ENCODE measurements around the gene TASP1.

TASP1 gene

DNA sequence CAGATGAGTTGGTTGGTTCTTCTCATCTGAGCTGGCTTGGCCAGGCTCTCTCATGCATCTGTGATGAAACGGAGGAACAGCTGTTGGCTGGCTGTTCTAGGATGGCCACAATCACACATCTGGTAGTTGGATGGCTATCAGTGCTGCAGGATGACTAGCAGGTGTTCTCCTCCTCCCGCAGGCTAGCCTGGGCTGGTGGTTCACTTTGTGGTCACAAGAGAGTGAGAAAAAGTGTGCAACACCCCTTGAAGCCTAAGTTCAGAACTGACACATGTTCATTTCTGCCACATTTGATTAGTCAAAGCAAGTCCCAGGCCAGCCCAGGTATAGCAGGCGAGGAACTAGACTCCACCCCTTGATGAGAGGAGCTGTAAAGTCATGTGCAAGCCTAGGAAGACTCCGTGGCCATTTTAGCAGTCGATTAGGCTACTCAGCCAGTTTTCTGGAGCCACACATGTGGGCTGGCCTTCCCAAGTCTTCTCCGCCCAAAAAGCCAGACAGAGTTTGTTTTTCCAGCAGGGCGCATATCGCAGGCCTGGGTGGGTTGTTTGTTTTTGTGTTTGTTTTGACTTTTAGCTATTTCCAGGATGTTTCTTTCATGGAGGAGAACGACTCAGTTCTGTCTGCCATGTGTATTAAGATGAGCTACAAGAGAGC lies 296.9 kb downstream of the TASP1 start:
- Histone ChIP-seq H3K9ac (ENCODE audit: low read length) (no peak overlapping the region), H4K91ac (ENCODE audit: low read length) (no peak overlapping the region), H3K4me3 (ENCODE audit: insufficient read depth in 1 of 2, low read depth in 1 of 2, low read length in 2 of 2) (no peak overlapping the region), H3K79me1 (replicated peaks; ENCODE audit: low read length, poor library complexity, severe bottlenecking) (no peaks in the 10 kb centered on the region), H3K14ac (ENCODE audit: low read length in 2 of 2) (no peak overlapping the region), H3K9me3 (ENCODE audit: control insufficient read depth, low read length) (no peaks in the 10 kb centered on the region), H3K4me1 (ENCODE audit: control insufficient read depth, insufficient read depth, low read depth, low read length) (peaks cover 4% of the 10 kb centered on the region), H3K23ac (ENCODE audit: low read length in 2 of 2) (no peak overlapping the region), H3K27me3 (ENCODE audit: control insufficient read depth in 1 of 2, insufficient read depth in 1 of 2, low read length in 2 of 2) (no peaks in the 10 kb centered on the region), H2BK120ac (ENCODE audit: low read depth, low read length) (no peak overlapping the region), H3K27ac (ENCODE audit: low read length, poor library complexity, severe bottlenecking) (no peak overlapping the region), H4K8ac (ENCODE audit: low read length) (no peak overlapping the region), H3K18ac (ENCODE audit: low read depth in 1 of 2, low read length in 2 of 2) (no peak overlapping the region), H3K4ac (ENCODE audit: low read depth in 1 of 2, low read length in 2 of 2) (no peak overlapping the region), H3K4me2 (ENCODE audit: low read length, poor library complexity, severe bottlenecking) (no peak overlapping the region), H3K36me3 (ENCODE audit: control insufficient read depth in 1 of 2, insufficient read depth in 2 of 2, low read depth in 1 of 2, low read length in 2 of 2) (no peaks in the 10 kb centered on the region), H2BK15ac (ENCODE audit: low read depth, poor library complexity, severe bottlenecking) (no peak overlapping the region), H2AK5ac (ENCODE audit: low read length, severe bottlenecking) (no peak overlapping the region), H2BK12ac (ENCODE audit: low read length in 2 of 2) (no peak overlapping the region), H2AFZ (ENCODE audit: low read depth, low read length) (no peak overlapping the region), H2BK5ac (ENCODE audit: low read depth, low read length, poor library complexity, severe bottlenecking) (no peak overlapping the region)
- DNase-seq: no peak
- WGBS: 78% methylated on average over 9 of the region's 9 CpGs

DNA sequence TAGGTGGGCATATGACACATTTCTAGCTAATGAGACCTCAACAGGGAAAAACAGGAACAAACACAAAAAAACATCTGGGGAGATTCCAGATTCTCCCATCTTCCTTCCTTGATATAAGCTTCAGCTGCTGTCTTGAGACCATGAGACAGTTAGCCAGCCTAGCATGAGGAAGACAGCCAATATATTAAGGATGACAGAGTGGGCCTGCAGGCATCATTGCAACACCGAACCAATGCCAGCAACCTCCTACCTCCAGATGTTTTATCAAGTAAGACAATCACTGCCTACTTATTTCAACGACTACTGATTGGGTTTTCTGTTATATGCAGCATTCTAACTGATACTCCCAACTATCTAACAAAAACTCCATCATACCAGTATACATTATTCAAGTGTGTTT lies 298.6 kb downstream of the TASP1 start:
- no peak overlapping the region for H3K4me3 ChIP-seq (ENCODE audit: insufficient read depth in 1 of 2, low read depth in 1 of 2, low read length in 2 of 2)
- H2AFZ ChIP-seq (ENCODE audit: low read depth, low read length): no peak overlapping the region
- no peak overlapping the region for H2BK5ac ChIP-seq (ENCODE audit: low read depth, low read length, poor library complexity, severe bottlenecking)
- H3K4me1 ChIP-seq (ENCODE audit: control insufficient read depth, insufficient read depth, low read depth, low read length): peaks cover 7% of the 10 kb centered on the region
- H3K9ac ChIP-seq (ENCODE audit: low read length): no peak overlapping the region
- H3K27ac ChIP-seq (ENCODE audit: low read length, poor library complexity, severe bottlenecking): no peak overlapping the region
- no peak overlapping the region for H2AK5ac ChIP-seq (ENCODE audit: low read length, severe bottlenecking)
- no peak overlapping the region for H2BK15ac ChIP-seq (ENCODE audit: low read depth, poor library complexity, severe bottlenecking)
- H3K79me1 ChIP-seq (replicated peaks; ENCODE audit: low read length, poor library complexity, severe bottlenecking): no peaks in the 10 kb centered on the region
- H2BK12ac ChIP-seq (ENCODE audit: low read length in 2 of 2): no peak overlapping the region
- H3K4me2 ChIP-seq (ENCODE audit: low read length, poor library complexity, severe bottlenecking): no peak overlapping the region
- no peak for DNase-seq
- no peak overlapping the region for H2BK120ac ChIP-seq (ENCODE audit: low read depth, low read length)
- H3K9me3 ChIP-seq (ENCODE audit: control insufficient read depth, low read length): no peaks in the 10 kb centered on the region
- H4K91ac ChIP-seq (ENCODE audit: low read length): no peak overlapping the region
- H3K14ac ChIP-seq (ENCODE audit: low read length in 2 of 2): no peak overlapping the region
- H3K23ac ChIP-seq (ENCODE audit: low read length in 2 of 2): no peak overlapping the region
- 65% methylated on average over 2 of the region's 2 CpGs for WGBS
- H3K36me3 ChIP-seq (ENCODE audit: control insufficient read depth in 1 of 2, insufficient read depth in 2 of 2, low read depth in 1 of 2, low read length in 2 of 2): no peaks in the 10 kb centered on the region
- no peaks in the 10 kb centered on the region for H3K27me3 ChIP-seq (ENCODE audit: control insufficient read depth in 1 of 2, insufficient read depth in 1 of 2, low read length in 2 of 2)
- no peak overlapping the region for H4K8ac ChIP-seq (ENCODE audit: low read length)
- no peak overlapping the region for H3K18ac ChIP-seq (ENCODE audit: low read depth in 1 of 2, low read length in 2 of 2)
- H3K4ac ChIP-seq (ENCODE audit: low read depth in 1 of 2, low read length in 2 of 2): no peak overlapping the region
